ENCODE measurements around the gene GRIK4.

Gene GRIK4

GRCh38 chr11:120548682-120549209 lies 37.2 kb downstream of the GRIK4 start:
- no peak for DNase-seq

GRCh38 chr11:120549346-120549745 lies 37.8 kb downstream of the GRIK4 start:
- no peak for DNase-seq

GRCh38 chr11:120550007-120550406 lies 38.5 kb downstream of the GRIK4 start:
- no peak for DNase-seq

- DNase-seq, result no peak
Observed at GRCh38 chr11:120551191-120551590, 39.6 kb downstream of the GRIK4 start.

GRCh38 chr11:120554766-120555432 lies 43.4 kb downstream of the GRIK4 start:
- DNase-seq, result no peak

- DNase-seq, result no peak
Observed at GRCh38 chr11:120555433-120555773, 43.9 kb downstream of the GRIK4 start.

- DNase-seq, result no peak
Observed at GRCh38 chr11:120556797-120557196, 45.2 kb downstream of the GRIK4 start.

GRCh38 chr11:120558744-120559431 lies 47.3 kb downstream of the GRIK4 start:
- no peak for DNase-seq

GRCh38 chr11:120561286-120561685 lies 49.7 kb downstream of the GRIK4 start:
- DNase-seq, result no peak

GRCh38 chr11:120562806-120563425 lies 51.4 kb downstream of the GRIK4 start:
- no peak for DNase-seq

- DNase-seq, result no peak
Observed at GRCh38 chr11:120563703-120564572, 52.4 kb downstream of the GRIK4 start.

- DNase-seq, result no peak
Observed at GRCh38 chr11:120564573-120565311, 53.2 kb downstream of the GRIK4 start.

- no peak for DNase-seq
Observed at GRCh38 chr11:120565466-120566155, 54.1 kb downstream of the GRIK4 start.

- DNase-seq, result no peak
Observed at GRCh38 chr11:120566176-120566575, 54.6 kb downstream of the GRIK4 start.

- no peak for DNase-seq
Observed at GRCh38 chr11:120568572-120569307, 57.2 kb downstream of the GRIK4 start.

- no peak for DNase-seq
Observed at GRCh38 chr11:120569861-120570260, 58.3 kb downstream of the GRIK4 start.

- DNase-seq, result no peak
Observed at GRCh38 chr11:120571476-120571875, 59.9 kb downstream of the GRIK4 start.

- DNase-seq, result no peak
Observed at GRCh38 chr11:120573756-120574354, 62.3 kb downstream of the GRIK4 start.

GRCh38 chr11:120574876-120575275 lies 63.3 kb downstream of the GRIK4 start:
- DNase-seq, result no peak

GRCh38 chr11:120575461-120575860 lies 63.9 kb downstream of the GRIK4 start:
- no peak for DNase-seq

GRCh38 chr11:120576606-120577005 lies 65.1 kb downstream of the GRIK4 start:
- DNase-seq, result no peak
